ENCODE results near the gene PKM. TPM values are rescaled to one million over a fixed set of nuclear protein-coding genes. Genes with fewer than 3 reads are reported as not detected.

The PKM gene
- total and polyA plus RNA-seq, 2 donors (not counting 3 experiments of a cell fraction or from before 2014, with no cell fraction given), result 689 to 968 TPM

DNA sequence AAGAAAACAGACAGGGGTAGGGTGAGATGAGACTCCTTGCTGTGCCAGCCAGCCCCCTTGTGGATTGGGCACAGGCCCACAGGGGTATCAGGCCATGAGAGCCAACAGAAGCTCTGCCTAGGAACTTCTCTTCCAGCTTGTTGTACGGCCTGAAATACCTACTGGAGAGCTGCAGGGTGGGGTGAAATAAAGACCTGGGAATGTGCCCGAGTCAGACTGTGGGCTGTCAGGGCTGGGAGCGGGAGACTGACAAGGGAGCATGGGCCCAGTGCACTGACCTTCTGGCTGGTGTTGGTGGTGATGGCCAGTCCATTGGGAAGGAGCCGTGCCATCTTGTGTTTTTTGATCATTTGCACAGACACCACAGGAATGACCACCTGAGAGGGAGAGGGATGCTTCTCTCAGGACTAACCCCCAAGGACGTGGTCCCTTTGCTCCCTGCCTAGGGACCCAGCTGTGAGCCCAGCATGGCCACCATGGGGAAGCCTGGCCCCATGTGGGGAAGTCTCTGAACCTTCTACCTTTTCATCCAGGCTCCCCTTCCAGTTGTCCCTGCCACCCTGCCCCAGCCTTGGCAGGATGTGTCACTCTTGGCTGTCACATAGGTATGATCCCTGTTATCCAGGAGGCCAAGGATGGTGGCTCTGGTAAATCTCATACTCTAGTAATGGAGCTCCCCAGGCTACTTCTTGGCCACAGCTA is 64.1 kb downstream of the PKM start:
- Histone ChIP-seq H3K9me1 (replicated peaks; ENCODE audit: control insufficient read depth, extremely low read depth, insufficient read depth, low read length) (no peaks in the 10 kb centered on the region), H3K36me3 (ENCODE audit: control insufficient read depth in 2 of 2, extremely low read depth in 1 of 2, insufficient read depth in 2 of 2, low read length in 2 of 2) (no peaks in the 10 kb centered on the region), H3K9me3 (replicated peaks; ENCODE audit: control insufficient read depth, insufficient read depth, low read length) (no peaks in the 10 kb centered on the region), H3K79me2 (ENCODE audit: control insufficient read depth, insufficient read depth, low read length) (no peaks in the 10 kb centered on the region), H3K4me3 (replicated peaks in 1 of 3; ENCODE audit: insufficient read depth in 1 of 3, low read depth in 1 of 3, low read length in 3 of 3) (no peak overlapping the region), H3K9ac (replicated peaks; ENCODE audit: extremely low read depth, insufficient read depth, low read length) (no peak overlapping the region), H3K27me3 (ENCODE audit: control insufficient read depth in 2 of 2, insufficient read depth in 2 of 2, low read length in 2 of 2) (peaks cover 0 to 7% of the 10 kb centered on the region in 2 experiments), H2AFZ (ENCODE audit: low read depth, low read length) (no peak overlapping the region), H4K20me1 (replicated peaks; ENCODE audit: control insufficient read depth, extremely low read depth, insufficient read depth, low read length) (no peaks in the 10 kb centered on the region), H3K27ac (ENCODE audit: insufficient read depth, low read depth, low read length) (no peak overlapping the region), H3K4me1 (ENCODE audit: control insufficient read depth, extremely low read depth, insufficient read depth, low read length) (no peaks in the 10 kb centered on the region), H3K4me2 (ENCODE audit: insufficient read depth, low read length) (no peak overlapping the region)
- no TSS peak for BruUV-seq (replicated peaks)
- ChIA-PET POLR2A (no interaction called here), CTCF (interaction anchor here (1.1 to 2.0 kb wide), 3 partner anchors 11 to 423 kb away, joined by 3 to 5 read pairs (median 5); no protein-coding TSS in a partner anchor)
- FAIRE-seq, result no peak
- no peak for DNase-seq (ENCODE audit: low read depth, low spot score)
- TF ChIP-seq JUN (IDR thresholded peaks at IDR 0.05; ENCODE audit: borderline replicate concordance, insufficient read depth, insufficient read length, low read depth), result no peak
- TF ChIP-seq, protein P1, sequence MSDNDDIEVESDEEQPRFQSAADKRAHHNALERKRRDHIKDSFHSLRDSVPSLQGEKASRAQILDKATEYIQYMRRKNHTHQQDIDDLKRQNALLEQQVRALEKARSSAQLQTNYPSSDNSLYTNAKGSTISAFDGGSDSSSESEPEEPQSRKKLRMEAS (IDR thresholded peaks at IDR 0.05; ENCODE audit: insufficient read depth, insufficient read length), result no peak
- TF ChIP-seq POLR2A (IDR thresholded peaks at IDR 0.05; ENCODE audit: low read depth, low read length), result no peak
- no peak for TF ChIP-seq FOS (IDR thresholded peaks at IDR 0.05; ENCODE audit: borderline replicate concordance, insufficient read depth, low read length)
- no peak for TF ChIP-seq MYC (IDR thresholded peaks at IDR 0.05; ENCODE audit: low read depth, low read length)
- no peak for TF ChIP-seq EZH2 (IDR thresholded peaks at IDR 0.05; ENCODE audit: borderline replicate concordance, low read depth, low read length, severe bottlenecking)
- no peak for TF ChIP-seq POLR2AphosphoS5 (IDR thresholded peaks at IDR 0.05; ENCODE audit: insufficient read depth, low read depth, low read length)
- TF ChIP-seq GATA2 (IDR thresholded peaks at IDR 0.05; ENCODE audit: insufficient read depth, insufficient read length, low read depth, low read length), result no peak
- TF ChIP-seq, protein P2, sequence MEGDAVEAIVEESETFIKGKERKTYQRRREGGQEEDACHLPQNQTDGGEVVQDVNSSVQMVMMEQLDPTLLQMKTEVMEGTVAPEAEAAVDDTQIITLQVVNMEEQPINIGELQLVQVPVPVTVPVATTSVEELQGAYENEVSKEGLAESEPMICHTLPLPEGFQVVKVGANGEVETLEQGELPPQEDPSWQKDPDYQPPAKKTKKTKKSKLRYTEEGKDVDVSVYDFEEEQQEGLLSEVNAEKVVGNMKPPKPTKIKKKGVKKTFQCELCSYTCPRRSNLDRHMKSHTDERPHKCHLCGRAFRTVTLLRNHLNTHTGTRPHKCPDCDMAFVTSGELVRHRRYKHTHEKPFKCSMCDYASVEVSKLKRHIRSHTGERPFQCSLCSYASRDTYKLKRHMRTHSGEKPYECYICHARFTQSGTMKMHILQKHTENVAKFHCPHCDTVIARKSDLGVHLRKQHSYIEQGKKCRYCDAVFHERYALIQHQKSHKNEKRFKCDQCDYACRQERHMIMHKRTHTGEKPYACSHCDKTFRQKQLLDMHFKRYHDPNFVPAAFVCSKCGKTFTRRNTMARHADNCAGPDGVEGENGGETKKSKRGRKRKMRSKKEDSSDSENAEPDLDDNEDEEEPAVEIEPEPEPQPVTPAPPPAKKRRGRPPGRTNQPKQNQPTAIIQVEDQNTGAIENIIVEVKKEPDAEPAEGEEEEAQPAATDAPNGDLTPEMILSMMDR (IDR thresholded peaks at IDR 0.05; ENCODE audit: extremely low read depth in 1 of 2, insufficient read depth in 1 of 2, low read depth in 1 of 2, low read length in 2 of 2), result no peak
- dilution Hi-C loops (cut with MboI; ENCODE audit: extremely low pct_ligation_motif_present, low sequenced_read_pairs) (no loop called here), intact Hi-C loops (cut with micrococcal nuclease) (no loop called here)
